GM04503 (cell line): ENCODE data around the gene CHST11.

Source experiments
- DNase-seq: peaks from one replicate; pipeline ENCODE4 v3.0.0-alpha.2; 2012; ENCODE audit warnings: low read depth

The CHST11 gene

DNA sequence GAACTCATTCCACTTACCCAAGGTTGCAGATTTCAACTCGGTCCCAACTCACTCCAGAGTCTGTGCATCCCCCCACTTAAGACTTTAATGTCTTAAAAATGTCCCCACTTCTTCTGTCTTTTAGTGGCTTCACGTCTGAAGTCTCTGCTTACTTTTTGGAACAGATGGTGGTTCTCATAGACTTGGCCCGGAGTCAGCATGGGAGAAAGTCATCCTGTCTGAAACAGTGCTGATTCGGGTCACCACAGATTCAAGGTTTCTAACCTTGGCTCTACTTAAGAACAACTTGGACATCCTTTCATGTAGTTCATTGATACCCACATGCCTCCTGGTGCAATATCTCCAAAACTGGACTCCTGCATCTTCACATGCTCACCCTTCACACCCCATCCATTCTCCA is 26.0 kb downstream of the CHST11 start:
- DNase-seq = no peak

DNA sequence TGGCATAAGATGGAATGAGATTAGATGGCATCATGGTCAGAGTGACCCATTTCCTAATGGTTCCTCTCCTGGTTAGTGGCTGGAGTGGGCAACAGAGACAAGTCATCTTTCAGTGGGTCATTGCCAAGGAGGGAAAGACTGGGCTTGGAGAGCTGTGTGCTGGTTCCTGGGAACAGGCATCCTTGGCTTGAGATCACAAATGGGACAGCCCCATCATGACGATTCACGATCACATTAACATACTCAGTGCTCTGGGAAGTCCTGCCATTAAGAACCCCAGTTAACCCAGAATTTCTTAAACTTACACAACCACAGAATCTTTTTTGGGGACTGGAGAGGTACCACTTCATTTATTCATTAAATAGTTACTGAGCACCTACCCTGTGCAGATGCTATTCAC is 27.3 kb downstream of the CHST11 start:
- DNase-seq = no peak

DNA sequence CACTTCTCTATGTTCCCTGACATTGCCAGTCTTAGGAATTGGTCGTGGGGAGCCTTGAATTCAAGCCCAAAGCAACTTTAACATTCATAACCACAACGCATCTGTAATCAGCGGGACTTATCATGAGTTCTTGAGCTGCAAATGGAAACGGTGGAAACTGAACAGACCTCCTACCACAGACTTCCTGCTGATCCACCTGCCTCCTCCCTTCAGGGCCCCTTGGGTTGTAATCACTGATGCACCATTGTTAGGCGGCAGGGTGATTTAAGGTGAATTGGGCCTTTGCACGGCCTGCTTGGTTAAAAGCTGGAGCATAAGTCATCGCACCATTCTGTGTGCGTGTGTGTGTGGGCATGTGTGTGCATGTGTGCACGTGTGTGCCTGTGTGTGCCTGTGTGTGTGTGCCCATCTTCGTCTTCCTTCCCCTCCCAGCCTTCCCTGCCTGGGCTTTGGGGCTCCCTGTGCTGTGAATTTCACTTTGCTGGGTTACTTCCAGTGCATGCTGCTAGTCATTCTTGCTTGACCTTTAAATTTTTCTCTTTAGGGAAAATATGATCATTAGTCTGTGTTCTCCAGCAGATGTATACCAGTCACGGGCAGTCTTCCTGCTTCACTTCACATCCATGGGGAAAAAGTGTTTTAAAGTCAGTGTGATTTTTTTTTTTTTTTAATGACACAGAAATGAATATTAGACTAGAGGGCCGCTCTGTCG is 29.1 kb downstream of the CHST11 start:
- DNase-seq = no peak

DNA sequence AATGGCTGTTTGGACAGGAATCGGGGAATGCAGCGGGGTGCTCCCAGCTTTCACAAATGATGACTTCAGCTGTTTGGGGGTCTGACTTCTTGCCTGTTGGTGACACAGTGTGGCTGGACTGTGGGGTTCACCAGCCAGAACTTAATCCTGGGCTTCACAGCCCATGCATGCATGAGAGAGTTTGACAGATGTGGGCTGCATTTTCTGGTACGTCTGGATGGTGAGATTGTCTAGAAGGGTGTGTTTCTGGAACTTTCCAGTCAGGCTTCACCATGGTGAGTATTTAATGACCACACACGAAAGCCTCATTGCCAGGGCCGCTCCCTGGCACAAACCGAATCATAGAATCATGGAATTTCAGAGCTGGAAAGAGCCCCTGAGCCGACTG is 29.6 kb downstream of the CHST11 start:
- no peak for DNase-seq

DNA sequence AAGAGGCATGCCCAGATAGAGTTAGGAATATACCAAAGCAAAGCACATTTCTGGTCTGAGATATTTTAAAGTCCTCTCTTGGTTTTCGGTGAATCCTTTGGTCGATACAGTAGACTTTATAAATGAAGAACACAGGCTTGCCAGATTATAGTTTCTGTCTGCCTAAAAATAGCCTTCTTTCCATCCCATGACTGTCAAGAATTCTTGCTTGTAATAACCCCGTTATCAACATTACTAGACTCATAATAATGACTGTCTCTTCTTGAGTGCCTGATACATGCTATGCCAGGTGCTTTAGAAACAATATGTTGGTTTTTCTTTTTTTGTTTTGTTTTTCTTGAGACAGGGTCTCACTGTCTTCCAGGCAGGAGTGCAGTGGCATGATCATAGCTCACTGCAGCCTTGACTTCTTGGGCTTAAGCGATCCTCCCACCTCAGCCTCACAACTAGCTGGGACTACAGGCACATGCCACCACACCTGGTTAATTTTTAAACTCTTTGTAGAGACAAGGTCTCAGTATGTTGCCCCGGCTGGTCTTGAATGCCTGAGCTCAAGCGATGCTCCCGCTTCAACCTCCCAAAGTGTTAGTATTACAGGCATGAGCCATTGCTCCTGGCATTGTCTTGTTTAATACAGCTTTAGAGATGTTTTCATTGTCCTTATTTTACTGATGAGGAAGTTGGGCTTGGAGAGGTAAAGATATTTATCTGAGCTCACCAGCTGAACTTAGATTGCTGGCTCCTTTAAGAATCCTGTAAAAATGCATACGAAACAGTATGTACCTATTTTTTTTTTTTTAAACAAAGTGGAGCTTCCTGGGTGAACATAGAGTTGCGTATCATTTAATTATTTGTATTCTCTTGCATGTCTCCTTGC is 30.4 kb downstream of the CHST11 start:
- no peak for DNase-seq

DNA sequence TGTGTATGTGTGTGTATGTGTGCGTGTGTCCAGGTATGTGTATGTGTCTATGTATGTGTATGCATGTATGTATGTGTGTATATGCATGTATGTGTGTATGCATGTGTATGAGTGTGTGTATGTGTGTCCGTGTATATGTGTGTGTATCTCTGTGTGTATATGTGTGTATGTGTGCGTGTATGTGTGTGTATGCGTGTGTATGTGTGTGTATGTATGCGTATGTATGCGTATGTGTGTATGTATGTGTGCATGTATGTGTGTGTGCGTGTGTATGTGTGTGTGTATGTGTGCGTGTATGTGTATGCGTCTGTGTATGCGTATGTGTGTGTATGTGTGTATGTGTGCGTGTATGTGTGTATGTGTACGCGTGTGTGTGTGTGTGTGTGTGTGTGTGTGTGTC is 31.6 kb downstream of the CHST11 start:
- no peak for DNase-seq

DNA sequence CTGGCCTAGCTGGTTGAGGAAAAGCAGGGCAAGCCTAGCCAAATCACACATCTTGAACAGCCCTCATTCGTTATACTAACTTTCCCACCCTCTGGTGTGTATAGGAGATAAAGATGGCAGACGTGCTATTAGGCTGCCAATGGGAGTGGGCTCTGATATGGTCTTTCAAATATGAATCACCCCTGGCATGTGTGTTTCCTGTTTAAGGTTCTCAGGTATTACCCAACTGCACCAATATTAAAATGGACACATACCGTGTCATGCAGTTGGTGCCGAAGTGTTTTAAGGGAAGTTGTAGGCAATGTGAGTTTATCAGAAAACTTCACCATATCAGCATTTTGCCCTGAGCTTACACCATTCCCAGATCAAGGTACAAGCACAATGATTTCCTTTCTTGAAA is 33.4 kb downstream of the CHST11 start:
- no peak for DNase-seq

DNA sequence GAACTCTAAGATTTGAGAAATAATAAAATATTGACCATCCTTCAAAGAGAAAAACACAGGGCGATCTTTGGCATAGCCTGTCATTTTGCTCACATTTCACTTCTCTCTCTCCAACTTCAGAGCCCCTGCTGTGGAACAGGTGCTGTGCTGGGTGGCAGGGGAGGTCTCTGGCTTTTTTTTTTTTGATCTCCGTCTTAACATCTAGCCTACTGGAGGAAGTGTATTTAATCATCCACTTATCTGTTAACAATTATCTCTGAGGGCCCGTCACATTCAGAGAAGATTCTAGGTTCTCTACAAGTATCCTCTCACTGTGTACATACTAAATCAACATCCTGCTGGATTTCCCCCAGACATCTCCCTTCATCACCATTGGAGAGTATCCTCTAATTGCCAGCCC is 34.1 kb downstream of the CHST11 start:
- no peak for DNase-seq

DNA sequence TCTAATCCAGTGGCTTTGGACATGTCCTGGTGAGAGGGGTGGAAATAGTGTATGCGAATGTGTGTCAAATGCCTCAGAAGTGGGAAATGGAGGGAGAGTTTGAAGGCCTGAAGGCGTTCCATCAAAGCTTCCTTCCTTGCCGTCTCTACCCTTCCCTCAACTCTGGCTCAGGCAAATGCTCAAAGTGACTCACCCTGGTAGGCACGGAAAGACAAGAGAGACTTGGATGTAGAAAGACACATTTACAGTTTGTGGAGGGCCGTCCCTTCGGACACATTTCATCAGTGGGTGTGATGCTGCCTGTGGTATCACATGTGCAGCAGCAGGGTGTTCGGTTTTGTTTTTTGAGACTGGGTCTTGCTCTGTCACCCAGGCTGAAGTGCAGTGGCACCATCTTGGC is 36.7 kb downstream of the CHST11 start:
- DNase-seq = no peak

DNA sequence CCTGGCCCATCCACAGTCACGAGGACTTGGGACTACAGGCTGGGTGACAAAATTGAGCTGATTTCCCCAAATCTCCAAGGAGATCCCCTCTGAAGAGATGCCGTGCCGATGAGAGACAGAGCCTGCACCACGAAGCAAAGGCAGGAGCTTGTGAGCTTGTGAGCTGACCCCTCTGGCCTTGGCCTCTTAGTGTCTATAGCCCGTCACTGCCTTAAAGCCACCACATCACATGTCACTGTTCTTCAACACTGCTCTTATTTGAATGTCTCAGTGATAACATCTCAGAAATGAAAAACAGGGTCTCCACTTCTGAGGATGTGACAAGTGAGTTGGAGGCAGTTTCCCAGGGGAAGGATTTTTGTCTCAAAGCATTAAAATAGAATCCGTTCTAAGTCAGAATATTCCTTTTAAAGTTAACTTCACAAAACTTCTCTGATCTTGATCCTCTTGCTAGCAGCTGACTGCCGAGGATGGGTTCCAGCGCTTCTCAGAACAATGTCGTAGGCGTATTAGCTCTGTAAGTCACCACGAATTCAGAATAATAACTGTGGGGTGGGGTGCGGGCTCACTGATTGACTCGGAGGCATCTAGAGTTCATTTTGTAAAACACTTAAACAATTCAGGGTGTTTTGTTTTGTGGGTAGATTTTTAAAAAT is 37.5 kb downstream of the CHST11 start:
- DNase-seq = no peak

DNA sequence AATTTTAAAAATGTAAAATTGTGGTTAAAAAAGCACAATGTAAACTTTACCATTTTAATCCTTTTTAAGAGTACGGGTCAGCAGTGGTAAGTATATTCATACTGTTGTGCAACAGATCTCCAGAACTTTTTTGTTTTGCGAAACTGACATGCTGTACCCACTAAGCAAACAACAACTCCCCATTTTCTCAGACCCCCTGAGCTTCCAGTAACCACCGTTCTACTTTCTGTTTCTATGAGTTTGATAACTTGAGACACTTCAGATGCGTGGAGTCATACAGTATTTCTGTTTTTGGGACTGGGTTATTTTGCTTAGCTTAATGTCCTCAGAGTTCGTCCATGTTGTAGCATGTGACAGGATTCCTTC is 38.0 kb downstream of the CHST11 start:
- DNase-seq = no peak

DNA sequence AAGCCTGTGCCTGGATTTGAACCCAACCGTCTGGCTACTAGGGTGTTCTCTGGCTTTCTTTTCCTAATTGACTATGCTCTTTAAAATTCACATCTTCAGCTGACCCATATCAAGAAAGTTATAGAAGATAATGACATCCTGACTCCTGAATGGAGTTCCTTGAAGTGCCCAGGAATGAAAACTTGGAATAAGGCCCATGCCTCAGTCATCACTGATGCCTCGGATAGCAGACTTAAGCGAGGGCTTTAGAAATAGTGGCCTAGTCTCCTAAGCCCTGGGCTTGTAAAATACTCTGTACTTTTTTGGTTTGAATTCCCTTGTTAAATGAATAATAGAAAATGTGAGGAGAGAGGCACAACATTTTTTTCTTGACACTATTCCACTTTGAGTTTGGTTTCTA is 39.0 kb downstream of the CHST11 start:
- DNase-seq = no peak

DNA sequence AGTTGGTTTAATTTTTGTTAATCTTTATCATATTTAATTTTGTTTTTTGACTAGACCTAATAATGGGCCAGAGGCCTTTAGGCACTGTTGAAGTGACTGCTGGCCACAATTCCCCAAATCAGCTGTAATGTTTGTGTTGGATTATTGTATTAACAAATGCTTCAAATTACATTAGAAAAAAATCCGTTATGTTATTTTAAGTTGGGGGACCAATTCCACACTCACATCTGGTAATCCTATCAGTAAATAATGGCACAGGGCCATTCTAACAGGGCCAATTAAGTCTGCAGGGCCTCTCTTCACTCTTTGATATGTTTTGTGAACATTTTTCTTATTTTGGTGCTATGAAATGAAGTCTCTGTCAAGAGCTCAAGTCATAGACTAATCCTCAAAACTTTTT is 39.6 kb downstream of the CHST11 start:
- DNase-seq = no peak

DNA sequence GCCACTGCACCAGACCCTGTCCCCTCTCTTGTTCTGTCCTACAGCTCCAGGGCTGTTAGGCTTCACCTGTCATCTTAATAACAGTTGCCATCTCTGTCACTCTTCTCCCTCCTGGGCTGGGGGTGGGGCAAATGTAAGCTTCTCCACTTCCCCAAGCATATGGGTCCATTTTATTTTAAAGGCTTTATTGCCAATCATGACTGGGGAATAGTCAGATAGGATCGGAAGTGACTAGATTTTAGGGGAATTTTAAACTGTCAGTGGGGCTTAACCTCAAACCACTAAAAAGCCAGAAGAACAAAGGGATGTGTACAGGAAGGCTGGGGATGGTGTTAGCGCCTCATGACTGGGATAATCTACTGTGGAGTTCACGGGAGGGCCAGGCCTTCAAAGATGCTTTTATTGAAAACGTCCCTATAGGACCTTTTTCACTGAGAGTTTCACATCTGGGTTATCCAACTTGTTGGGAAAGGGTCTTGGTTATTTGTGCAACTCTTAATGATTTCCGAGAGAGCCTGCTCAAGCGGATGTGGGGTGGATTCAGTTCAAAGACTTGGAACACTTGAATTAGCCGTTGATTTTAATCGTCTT is 41.6 kb downstream of the CHST11 start:
- DNase-seq = no peak

DNA sequence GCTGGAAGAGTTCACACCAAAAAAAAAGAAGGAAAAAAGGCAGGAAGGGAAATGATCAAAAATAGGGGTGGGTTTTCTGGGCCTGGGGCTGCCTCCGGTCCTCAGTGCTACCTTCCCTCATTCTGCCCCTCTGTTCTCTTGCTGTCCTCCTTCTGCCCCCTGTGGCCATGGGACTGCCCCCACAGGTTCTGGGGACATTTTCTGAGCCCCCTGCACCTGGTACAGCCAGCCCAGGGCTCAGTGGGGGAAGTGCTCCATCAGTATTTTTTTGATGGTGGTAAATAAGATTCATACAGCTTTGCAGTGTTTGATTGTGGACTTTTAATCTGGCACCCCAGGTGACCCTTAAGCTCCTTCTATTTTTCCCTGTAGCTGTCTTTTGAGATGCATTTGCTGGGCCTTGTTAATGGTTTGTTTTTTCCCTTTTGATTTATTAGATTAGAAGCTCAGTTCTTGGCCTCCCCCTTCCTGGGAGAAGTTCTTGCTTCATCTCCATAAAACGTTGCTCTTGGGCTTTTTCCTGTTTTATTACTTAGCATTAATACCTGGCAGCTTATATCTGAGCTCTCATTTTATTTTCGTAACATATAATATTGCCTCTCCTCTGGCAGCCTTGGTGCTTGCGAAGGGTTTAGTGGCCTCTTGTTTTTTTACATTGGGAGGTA is 43.1 kb downstream of the CHST11 start:
- DNase-seq = no peak

DNA sequence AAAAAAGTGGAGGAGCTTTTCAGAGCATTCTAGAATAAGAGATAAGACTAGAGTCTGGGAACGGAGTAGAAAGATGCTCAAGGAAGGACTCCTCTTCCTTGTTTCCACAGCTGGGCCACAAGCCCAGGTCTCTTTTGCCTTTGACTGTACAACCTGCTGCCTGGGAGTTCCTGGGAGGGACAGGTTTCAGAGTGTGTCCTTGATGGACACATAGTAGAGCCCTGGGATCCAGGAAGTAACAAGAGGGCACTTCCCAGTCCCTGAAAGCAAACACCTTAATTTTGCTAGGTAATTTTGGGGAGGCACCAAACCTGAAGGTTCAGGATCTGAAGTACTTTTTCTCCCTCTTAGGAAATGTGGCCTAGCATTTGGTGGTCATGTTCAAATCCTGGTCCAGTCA is 44.4 kb downstream of the CHST11 start:
- DNase-seq = no peak

DNA sequence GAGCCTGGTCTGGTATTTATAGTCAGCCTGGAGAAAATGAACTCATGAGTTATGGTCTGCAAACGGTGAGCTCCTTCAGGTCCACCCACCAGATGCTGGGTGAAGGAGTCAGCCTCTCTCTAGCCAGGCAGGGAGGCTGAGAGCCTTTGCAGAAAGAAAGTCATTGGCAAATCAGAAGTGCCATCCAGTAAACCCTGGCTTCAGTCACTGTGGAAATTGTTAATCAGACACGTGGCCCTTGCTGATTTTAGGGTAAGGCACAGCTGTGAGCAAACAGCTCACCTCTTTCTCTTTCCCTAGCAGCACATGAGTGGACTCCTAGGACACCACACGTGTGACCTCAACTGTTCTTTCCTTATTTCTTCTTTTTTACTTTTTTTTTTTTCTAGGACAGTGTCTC is 44.9 kb downstream of the CHST11 start:
- DNase-seq = no peak

DNA sequence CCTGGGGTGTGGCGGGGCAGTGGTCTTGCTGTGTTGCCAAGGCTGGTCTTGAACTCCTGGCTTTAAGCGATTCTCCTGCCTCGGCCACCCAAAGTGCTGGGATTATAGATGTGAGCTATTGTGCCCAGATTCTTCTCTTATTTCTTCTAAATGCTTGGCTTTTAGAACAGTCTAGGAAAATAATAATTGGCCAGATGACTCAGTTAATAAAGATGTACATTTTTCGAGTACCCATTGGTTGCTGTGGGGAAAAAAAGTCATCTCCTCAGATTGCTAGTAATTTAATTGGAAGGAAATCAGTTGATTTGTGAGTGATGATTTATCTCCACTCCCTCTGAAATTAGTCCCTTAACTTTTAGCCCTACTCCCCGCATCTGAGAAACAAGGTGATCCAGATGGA is 45.5 kb downstream of the CHST11 start:
- DNase-seq = no peak

DNA sequence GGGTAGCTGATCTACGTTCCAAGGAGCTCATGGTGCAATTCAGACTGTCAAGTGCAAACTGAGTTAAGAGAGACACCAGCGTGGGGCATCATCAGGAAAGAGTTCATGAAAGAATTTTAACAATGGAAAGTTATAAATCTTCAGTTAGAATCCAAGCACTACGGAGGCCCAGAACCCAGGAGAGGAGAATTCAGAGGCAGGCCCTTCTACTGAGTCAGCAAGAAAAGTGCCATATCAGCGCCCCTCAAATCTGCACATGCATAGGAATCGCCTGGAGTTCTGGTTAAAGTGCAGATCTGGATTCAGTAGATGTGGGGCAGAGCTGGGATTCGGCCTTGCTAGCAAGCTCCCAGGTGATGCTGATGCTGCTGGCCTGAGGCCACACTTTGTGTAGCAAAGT is 45.9 kb downstream of the CHST11 start:
- DNase-seq = no peak

DNA sequence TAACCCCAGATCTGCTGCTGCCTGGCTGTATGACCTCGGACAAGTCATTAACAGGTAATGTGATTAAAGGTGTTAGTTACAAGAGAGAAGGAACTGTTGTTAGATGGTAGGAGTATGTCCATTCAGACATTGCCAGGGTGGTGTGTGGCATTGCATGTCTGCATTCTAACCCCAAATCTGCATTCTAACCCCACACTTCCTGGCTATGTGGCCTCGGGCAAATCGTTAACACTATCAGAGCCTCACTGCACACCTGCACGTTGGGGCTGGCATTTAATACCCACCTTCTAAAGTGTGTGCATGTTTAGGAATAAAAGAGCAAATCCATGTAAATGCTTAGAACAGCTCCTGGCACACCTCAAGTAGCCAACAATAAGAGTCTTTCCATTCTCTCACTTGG is 46.4 kb downstream of the CHST11 start:
- DNase-seq = no peak

DNA sequence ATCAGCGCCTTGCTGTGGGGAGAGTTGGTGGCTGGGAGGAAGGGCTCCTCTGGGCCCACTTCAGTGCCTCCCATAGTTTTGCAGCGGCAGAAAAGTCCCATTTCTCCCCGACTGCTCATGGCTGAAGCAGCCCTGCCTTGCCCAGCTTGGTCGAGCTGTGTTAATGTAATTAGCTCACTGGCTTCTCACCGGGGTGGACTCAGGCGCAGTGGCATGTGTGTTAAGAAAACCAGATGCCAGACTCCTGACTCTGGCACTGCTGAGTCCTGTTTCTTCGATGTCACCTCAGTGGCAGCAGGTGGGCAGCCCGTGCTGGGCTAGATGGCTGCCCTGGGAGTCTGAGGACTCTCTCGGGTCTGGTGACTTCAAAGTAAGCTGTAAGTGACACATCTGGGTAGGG is 47.4 kb downstream of the CHST11 start:
- no peak for DNase-seq

DNA sequence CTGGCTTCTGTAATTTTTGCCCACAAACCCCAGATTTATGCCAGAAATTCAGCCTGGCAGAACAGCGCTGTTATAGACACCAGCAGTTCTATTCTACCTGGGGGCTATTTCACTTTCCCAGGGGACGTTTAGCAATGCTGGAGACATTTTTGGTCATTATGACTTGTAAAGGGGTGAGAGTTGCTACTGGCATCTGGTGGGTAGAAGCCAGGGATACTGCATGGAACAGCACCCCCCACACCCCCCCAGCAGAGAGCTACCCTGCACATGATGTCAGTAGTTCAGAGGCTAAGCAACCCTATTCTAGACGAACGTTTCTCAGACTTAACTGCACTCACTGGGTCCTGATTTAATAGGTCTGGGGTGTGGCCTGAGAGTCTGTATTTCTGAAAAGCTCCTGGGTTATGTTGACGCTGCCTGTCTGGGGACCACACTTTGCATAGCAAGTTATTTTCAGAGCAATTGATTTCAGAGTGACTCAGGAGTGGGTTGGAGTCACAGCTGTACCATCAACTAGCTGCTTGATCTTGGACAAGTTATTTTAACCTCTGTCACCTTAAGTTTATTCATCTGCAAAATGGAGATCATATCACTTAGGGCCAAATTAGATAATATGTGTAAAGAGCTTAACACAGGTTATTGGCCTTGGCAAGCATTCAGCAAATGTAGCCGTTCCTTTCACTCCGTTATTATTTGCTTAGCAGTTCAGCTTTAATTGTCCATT is 48.5 kb downstream of the CHST11 start:
- DNase-seq = no peak
